ENCODE results near the gene KCNQ1OT1.
A peak's percentile ranks its signal among the peaks of the same experiment; 100 is the strongest.

Gene KCNQ1OT1

GRCh38 chr11:2699531-2700414 is at the start of gene KCNQ1OT1:
KCNQ1OT1 (minus strand) TSS chr11:2699994.
- DNase-seq (ENCODE audit: low read depth in 4 of 4, low spot score in 1 of 4) = peak; percentile 45 to 75 (median 62)

- no peak for DNase-seq (ENCODE audit: low read depth in 4 of 4, low spot score in 1 of 4)
These were observed 49.2 kb upstream of the KCNQ1OT1 start for GRCh38 chr11:2748814-2749554.

GRCh38 chr11:2748061-2748813 is 48.4 kb upstream of the KCNQ1OT1 start:
- no peak for DNase-seq (ENCODE audit: low read depth in 4 of 4, low spot score in 1 of 4)

DNA sequence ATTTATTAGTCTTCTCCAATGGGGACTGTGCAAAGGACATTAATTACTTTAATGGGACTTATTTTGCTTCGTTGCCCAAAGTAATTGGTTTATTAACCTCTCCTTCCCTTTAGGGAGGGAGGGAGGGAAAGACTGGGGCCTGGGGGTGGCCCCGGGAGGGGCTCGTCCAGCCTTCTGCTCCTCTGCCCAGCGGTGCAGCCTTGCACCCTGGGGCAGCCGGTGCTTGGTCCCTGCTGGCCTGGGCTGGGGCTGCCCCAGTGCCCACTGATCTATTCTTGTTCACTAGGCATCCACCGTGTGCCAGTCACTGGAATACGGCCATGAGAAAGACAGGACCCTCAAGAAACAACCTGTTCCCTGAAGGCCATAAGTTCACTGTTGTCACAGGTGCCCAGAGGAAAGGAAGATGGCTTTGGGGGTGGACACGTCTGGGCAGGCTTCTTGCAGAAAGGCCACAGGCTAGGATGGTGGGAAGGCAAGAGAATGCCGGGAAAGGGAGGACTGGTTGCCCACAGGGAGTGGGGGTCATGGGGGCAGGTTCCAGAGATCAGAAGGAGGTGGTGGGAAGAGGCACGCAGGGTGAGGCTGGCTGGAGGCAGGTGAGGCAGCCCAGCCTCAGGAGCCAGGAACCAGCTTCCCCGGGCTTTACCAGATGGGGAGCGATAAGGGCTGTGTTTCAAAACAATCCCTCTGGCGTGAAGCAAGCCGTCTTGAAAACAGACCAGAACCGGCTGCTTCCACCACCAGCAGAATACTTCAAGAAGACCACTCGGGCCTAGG is 47.6 kb upstream of the KCNQ1OT1 start:
- DNase-seq (ENCODE audit: low read depth in 4 of 4, low spot score in 1 of 4) = no peak

DNA sequence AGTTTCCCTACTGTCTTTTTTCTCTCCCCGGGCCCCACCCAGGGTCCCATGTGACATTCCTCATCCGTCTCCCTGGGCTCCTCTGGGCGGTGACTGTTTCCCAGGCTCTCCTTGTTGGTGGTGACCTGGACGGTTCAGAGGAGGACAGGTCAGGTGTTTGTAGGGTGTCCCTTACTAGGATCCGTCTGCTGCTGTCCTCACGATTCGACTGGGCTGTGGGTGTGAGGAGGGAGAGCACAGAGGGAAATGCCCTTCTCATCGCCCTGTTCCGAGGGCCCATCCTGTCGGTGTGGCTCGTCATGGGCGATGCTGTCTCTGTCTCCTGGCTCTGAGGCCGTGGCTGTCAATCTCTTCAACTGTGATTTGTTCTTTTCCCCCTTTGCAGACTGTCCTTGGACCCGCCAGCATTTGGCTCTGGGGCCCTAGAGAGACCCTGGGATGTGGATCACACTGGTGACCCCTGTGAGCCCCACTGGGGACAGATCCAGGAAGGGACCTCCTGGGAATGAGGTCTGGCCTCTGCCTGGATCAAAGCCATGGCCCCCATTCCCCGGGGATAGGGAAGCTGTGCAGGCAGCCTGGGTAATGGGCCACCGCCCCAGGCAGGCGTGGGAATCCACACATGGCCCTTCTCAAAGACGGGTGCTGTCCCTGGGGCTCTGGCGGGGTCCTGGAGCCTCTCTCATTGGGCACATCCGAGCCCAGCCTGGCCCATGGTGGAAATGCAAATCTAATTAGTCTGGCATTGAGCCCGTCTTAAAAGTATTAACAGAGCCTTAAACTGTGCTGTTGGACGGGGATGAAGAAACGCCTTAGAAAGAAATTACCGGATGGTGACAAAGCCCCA is 46.8 kb upstream of the KCNQ1OT1 start:
- DNase-seq (ENCODE audit: low read depth in 4 of 4, low spot score in 1 of 4) = no peak

GRCh38 chr11:2745511-2745910 is 45.7 kb upstream of the KCNQ1OT1 start:
- no peak for DNase-seq (ENCODE audit: low read depth in 4 of 4, low spot score in 1 of 4)

DNA sequence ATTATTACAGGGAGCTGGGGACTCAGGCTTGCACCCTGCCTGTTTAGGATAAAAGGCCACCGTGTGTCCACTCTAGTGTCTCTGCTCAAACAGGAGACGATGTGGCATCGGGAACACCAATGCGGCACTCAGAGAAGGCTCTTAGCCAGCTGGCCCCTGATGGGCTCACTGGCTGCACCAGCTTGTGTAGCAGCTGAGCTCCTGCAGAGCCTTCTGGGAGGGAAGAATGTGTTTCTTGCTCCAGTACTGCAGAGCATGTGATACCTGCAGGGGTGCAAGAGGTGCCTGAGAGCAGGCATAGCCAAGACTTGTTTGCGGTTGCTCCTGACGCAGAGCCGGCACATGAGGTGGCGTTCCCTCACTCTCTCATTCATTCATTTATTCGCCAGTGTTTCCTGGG is 44.4 kb upstream of the KCNQ1OT1 start:
- no peak for DNase-seq (ENCODE audit: low read depth in 4 of 4, low spot score in 1 of 4)

DNA sequence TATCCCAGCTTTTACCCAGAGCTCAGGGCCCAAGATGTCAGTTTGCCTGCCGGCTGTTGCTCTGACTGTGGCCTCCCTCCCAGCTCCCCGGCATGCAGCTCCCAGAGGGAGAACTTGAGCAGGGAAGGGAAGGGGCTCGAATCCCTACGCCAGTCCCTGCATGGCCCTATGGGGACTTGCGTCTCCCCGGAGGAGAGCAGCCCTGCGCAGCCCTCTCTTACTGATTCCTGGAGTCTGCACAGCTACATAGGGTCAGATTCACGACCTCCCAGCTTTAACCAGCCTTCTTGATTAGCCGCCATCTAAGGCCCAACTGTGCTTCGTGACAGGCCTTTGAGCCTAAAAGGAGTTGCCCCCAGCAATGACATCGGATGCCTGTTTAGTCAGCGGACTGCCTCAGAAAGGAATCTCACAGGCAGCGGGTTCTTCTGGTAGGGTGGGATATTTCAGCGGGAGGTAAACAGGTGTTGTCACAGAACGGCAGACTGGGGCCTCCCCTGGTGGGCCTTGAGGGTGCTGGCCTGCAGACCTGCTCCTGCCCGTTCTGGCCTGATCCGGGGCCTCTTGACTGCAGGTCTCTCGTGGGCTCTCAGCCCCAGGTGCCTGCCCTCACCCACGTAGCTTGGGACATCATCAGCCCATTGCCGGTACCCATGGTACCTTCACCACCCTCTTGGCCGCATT is 43.8 kb upstream of the KCNQ1OT1 start:
- no peak for DNase-seq (ENCODE audit: low read depth in 4 of 4, low spot score in 1 of 4)

GRCh38 chr11:2742611-2743426 is 43.0 kb upstream of the KCNQ1OT1 start:
- DNase-seq (ENCODE audit: low read depth in 4 of 4, low spot score in 1 of 4) = no peak

GRCh38 chr11:2742201-2742600 is 42.4 kb upstream of the KCNQ1OT1 start:
- DNase-seq (ENCODE audit: low read depth in 4 of 4, low spot score in 1 of 4) = no peak

DNA sequence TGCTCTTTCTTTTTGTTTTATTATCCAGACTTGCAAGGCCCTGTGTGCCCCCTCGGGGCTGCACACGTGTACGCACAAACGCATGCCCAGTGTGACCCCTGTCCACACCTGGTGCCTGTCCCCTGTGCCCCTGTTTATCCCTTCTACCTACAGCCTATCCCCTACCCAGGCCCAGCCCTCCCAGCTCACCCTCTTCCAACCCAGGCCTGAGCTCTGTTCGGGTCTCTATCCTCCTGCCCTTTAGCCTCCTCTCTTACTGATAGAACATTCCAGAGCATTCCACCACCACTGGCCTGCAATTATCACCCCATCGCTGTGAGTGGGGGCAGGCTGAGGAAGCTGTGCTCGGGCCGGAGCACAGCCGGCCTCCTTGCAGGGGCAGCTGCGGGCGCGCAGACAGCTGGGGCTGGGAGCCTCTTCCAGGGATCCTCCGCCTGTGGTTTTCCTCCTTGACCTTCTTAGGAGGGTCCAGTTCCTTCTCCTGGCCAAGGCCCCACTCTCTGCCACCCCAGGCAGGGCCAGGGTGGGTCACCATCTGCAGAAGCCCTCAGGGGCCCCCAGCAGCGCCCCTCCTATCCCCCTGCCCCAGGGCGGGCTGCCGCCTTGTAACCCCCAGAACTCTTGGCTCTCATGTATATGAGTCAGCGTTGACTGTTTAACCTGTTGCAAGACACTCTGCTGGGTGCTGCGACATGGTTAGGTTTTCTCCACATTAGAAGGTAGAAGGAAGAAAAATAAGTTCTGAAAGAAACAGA is 41.8 kb upstream of the KCNQ1OT1 start:
- no peak for DNase-seq (ENCODE audit: low read depth in 4 of 4, low spot score in 1 of 4)

DNA sequence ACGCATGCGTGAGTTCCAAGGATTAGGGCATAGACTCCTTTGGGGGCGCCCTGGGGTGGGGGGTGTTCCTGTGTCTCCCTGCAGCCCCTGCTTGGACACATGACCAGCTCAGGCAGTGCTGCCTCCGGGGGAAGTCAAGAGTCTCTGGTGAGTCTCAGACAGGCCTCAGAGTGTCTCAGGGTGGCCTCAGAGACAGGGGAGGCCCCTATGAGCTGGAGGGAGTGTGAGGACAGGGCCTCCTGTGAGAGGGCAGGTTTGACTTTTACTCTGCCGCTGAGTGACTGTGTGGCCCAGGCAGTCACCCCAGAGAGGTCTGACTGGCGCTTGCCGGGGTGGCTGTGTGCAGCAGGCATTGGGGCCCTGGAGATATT is 41.2 kb upstream of the KCNQ1OT1 start:
- DNase-seq (ENCODE audit: low read depth in 4 of 4, low spot score in 1 of 4) = no peak

DNA sequence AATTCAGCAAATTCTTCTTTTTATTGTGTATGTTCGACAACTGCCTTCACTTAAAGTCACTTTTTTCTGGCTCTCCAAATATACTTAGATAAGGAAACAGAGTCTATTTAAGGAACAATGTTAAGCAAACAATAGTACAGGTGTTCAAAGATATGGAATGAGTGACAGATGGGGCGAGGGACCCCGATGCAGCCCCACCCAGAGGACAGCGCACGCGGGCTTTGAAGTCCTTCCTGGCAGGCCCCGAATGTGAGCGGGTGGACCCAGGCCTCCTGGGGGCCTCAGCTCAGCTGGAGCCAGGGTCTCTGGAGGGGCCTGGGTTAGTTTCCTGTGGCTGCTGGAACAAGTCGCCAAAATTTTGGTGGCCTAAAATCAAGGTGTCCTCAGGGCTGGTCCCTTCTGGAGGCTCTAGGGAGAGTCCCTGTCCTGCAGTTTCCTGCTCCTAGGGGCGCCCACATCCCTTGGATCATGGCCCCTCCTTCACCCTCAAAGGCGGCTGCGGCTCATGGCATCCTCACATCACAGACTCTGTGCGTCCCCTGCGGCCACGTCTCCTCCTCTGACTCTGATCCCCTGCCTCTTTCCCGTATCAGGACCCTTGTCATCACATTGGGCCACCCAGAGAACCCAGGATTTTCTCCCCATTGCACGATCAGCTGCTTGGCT is 40.6 kb upstream of the KCNQ1OT1 start:
- DNase-seq (ENCODE audit: low read depth in 4 of 4, low spot score in 1 of 4) = no peak

GRCh38 chr11:2739531-2740274 is 39.9 kb upstream of the KCNQ1OT1 start:
- DNase-seq (ENCODE audit: low read depth in 4 of 4, low spot score in 1 of 4) = no peak

DNA sequence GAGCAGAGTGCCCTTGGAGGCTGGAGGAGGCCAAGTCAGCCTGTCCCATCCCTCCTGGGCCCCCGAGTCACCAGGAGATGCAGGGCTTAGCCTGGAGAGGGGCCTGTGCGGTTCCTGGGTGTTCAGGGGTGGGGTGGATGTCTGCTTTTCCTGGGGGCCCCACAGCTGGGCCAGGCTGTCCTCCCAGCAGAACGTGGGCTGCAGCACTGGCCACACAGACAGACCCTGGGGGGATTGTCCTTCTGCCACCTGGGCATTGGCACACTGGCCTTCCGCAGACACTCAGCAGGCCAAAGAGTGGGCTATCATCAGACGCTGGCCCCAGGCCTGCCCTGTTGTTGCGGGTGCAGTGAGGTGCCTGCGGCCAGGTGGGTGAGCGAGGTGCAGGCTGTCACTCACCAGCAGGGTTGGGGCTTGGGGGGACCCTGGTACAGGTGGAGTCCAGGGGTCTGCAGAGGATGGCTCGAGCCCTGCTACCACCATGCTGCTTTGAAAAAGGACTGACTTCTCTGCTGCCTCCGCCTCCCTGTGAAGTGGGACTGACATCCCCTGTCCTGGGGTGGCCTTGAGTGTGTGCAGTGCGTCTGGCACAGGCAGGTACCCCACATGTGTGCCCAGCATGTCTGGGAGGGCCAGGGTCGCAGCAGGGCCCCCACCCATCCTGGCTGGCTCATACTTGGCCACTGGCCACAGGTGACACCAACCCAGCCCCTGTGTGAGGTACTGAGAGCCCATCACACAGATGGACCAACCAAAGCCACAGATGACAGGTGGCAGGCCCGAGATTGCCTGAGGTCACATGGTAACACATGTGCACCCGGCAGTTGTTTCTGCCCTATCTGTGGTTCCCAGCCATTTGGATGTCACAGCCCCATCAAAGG is 39.0 kb upstream of the KCNQ1OT1 start:
- DNase-seq (ENCODE audit: low read depth in 4 of 4, low spot score in 1 of 4) = no peak

- no peak for DNase-seq (ENCODE audit: low read depth in 4 of 4, low spot score in 1 of 4)
These were observed 38.1 kb upstream of the KCNQ1OT1 start for GRCh38 chr11:2737866-2738265.

Measured in stimulated activated CD4-positive, alpha-beta T cell treated with anti-CD3 and anti-CD28 coated beads, Interleukin-1b, Interleukin-23, amount 100 ng/mL, for 24 hours (primary cell).